MV-4-11 (cell line): ENCODE data around the gene LMBR1L.
"Not testable (repeated sequence)": the region's sequence is repeated elsewhere in the genome, so short reads cannot be mapped to it uniquely, and the experiment has no call there.

Source experiments
- DNase-seq: peaks from one replicate; lab custom pipeline; 2025; lab: John Stamatoyannopoulos, UW

LMBR1L gene

GRCh38 chr12:49110464-49111155 is at the start of gene LMBR1L:
TSS of gene LMBR1L (minus strand) at chr12:49110847. CDS start at chr12:49110555, 292 bp downstream.
- peak; percentile 99 for DNase-seq

GRCh38 chr12:49160399-49160798 is 49.8 kb upstream of the LMBR1L start:
- no peak for DNase-seq

- DNase-seq: no peak
Measured at GRCh38 chr12:49154221-49154620, 43.6 kb upstream of the LMBR1L start.

GRCh38 chr12:49147384-49147783 is 36.7 kb upstream of the LMBR1L start:
- DNase-seq: no peak

- DNase-seq: no peak
Measured at GRCh38 chr12:49146406-49146805, 35.8 kb upstream of the LMBR1L start.

GRCh38 chr12:49144384-49144783 is 33.7 kb upstream of the LMBR1L start:
- no peak for DNase-seq

- no peak for DNase-seq
Measured at GRCh38 chr12:49138999-49139398, 28.4 kb upstream of the LMBR1L start.

- DNase-seq: no peak
Measured at GRCh38 chr12:49138587-49138986, 27.9 kb upstream of the LMBR1L start.

GRCh38 chr12:49137476-49137875 is 26.8 kb upstream of the LMBR1L start:
- DNase-seq: no peak

- not testable (repeated sequence) for DNase-seq
Measured at GRCh38 chr12:49136997-49137396, 26.4 kb upstream of the LMBR1L start.

- no peak for DNase-seq
Measured at GRCh38 chr12:49133590-49133989, 22.9 kb upstream of the LMBR1L start.

- no peak for DNase-seq
Measured at GRCh38 chr12:49133014-49133413, 22.4 kb upstream of the LMBR1L start.

GRCh38 chr12:49131894-49132461 is 21.3 kb upstream of the LMBR1L start:
- peak; percentile 82 for DNase-seq

- peak; percentile 77 for DNase-seq
Measured at GRCh38 chr12:49131051-49131893, 20.6 kb upstream of the LMBR1L start, which contains the start of gene TUBA1B. TSS of gene TUBA1B (minus strand) at chr12:49131395. CDS start at chr12:49131300, 95 bp downstream.

- peak; percentile 92 for DNase-seq
Measured at GRCh38 chr12:49130151-49131050, 19.8 kb upstream of the LMBR1L start.

GRCh38 chr12:49129332-49130150 is 18.9 kb upstream of the LMBR1L start:
- no peak for DNase-seq

GRCh38 chr12:49127971-49128370 is 17.3 kb upstream of the LMBR1L start:
- not testable (repeated sequence) for DNase-seq

GRCh38 chr12:49126852-49127763 is 16.5 kb upstream of the LMBR1L start:
- peak; percentile 28 for DNase-seq

GRCh38 chr12:49121047-49121696 is 10.5 kb upstream of the LMBR1L start:
- DNase-seq: peak; percentile 36
